HG02870 (cell line): ENCODE results near the gene LDB1.

ENCODE experiments used
- ATAC-seq: cut with Tn5 transposase; IDR thresholded peaks from one replicate; pipeline ENCODE4 v1.9.1; 2021; ENCODE audit warnings: mild to moderate bottlenecking, moderate library complexity; ENCODE audit not compliant: unreplicated experiment

Gene LDB1

GRCh38 chr10:102065561-102066398 is 54.4 kb downstream of the LDB1 start:
- ATAC-seq, result peak; percentile 20

DNA sequence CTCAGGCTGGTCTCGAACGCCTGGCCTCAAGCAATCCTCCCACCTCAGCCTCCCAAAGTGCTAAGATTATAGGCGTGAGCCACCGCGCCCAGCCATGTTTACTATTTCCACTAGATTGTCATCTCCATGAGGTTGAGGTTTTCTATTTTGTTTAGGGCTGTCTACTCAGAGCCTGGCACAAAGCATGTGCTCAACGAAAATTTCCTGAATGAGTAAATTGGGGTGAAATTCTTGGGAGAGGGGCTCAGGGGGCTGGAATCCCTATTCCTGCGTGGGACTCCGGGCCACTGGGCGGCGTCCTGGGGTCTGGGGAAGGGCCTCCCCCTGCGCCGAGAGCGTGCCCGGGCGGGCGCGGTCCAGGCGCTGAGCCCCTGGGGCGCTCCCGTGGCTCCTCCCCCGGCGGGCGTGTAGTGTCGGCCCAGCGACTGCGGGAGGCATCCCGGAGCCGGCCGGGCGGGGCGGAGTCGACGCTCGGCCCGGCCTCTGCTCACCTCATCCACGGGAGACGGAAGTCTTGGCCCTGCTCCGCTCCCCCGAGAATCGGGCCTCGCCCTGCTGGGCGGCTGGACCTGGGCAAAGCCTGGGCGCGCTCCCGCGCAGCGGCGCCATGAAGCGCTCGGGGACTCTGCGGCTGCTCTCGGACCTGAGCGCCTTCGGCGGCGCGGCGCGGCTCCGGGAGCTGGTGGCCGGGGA is 55.2 kb downstream of the LDB1 start, which contains the start of gene HPS6:
Gene HPS6, plus strand, starts transcription at position 482 of the 693 bp plus-strand sequence. Its CDS starts 126 bp downstream, at position 608.
- ATAC-seq, result peak; percentile 94

DNA sequence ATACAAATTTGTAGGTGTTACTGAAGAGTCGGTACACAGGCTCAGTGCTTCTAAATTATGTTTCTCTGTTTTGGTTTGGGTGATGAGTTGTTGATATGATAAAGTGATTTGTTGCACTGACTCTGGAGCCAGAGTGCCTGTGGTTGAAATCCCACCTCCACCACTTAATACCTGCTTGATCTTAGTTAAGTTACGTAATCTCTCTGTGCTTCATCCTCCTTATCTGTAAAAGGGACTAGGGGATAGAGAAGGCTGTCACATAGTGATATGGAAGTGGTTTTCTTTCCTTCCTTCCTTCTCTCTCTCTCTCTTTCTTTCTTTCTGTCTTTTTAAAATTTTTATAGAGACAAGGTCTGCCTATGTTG is 55.7 kb downstream of the LDB1 start:
- no peak for ATAC-seq

DNA sequence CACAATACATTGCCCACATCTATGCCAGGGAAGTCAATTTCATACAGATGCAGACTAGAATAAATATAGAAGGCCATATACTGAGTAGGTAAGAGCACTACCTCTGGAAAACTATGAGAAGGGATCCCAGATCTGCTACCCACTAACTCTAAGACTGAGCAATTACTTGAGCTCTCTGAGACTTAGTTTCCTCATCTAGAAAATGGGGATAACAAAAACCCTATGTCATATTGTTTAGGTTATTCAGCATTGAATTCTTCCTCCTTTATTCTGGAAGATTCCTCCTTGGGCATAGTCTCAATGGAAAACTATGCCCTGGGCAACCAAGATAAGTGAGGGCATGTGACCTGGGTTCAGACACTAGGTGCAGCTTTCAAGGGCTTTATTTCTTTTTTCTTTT is 60.2 kb downstream of the LDB1 start:
- ATAC-seq, result no peak
